ENCODE measurements around the gene CETN1.

CETN1 gene

DNA sequence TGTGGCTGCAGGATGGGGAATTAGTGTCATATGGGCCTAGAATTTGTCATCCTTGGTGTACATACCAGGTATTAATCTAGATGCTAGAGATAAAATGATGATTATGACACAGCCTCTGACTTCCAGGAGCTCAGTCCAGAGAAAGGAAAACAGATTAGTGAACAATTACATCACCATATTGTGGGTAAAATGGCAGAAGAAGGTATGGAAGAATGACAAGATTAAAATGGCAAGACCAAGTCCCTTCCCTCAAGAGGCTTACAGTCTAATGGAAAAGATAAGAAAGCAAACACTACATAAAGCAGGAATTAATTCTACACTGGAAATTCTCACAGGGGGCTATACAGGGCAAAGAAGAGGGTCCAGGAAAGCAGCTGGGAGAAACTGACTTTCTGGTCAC, 51.4 kb downstream of the CETN1 start:
- DNase-seq (ENCODE audit: low read depth in 1 of 2, low spot score in 1 of 2): no peak
- no peak overlapping the region for H3K4me3 ChIP-seq (replicated peaks; ENCODE audit: insufficient read depth, low read length)
- no peak overlapping the region for H3K27ac ChIP-seq (replicated peaks)
- TF ChIP-seq, protein P1, sequence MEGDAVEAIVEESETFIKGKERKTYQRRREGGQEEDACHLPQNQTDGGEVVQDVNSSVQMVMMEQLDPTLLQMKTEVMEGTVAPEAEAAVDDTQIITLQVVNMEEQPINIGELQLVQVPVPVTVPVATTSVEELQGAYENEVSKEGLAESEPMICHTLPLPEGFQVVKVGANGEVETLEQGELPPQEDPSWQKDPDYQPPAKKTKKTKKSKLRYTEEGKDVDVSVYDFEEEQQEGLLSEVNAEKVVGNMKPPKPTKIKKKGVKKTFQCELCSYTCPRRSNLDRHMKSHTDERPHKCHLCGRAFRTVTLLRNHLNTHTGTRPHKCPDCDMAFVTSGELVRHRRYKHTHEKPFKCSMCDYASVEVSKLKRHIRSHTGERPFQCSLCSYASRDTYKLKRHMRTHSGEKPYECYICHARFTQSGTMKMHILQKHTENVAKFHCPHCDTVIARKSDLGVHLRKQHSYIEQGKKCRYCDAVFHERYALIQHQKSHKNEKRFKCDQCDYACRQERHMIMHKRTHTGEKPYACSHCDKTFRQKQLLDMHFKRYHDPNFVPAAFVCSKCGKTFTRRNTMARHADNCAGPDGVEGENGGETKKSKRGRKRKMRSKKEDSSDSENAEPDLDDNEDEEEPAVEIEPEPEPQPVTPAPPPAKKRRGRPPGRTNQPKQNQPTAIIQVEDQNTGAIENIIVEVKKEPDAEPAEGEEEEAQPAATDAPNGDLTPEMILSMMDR (IDR thresholded peaks at IDR 0.05; ENCODE audit: insufficient read depth, low read length): no peak
- TF ChIP-seq SPI1 (IDR thresholded peaks at IDR 0.05; ENCODE audit: borderline replicate concordance, low read depth) (no peak), POLR2AphosphoS5 (IDR thresholded peaks at IDR 0.05; ENCODE audit: low read depth) (no peak), REST (IDR thresholded peaks at IDR 0.05; ENCODE audit: insufficient replicate concordance, low read depth) (no peak), GABPA (IDR thresholded peaks at IDR 0.05; ENCODE audit: low read depth) (no peak)
- H3K27me3 ChIP-seq (ENCODE audit: insufficient read depth, poor library complexity, severe bottlenecking): no peaks in the 10 kb centered on the region
